Measurements from ENCODE around the gene TMC6.
"Not testable (repeated sequence)": the region's sequence is repeated elsewhere in the genome, so short reads cannot be mapped to it uniquely, and the experiment has no call there.

TMC6 gene

DNA sequence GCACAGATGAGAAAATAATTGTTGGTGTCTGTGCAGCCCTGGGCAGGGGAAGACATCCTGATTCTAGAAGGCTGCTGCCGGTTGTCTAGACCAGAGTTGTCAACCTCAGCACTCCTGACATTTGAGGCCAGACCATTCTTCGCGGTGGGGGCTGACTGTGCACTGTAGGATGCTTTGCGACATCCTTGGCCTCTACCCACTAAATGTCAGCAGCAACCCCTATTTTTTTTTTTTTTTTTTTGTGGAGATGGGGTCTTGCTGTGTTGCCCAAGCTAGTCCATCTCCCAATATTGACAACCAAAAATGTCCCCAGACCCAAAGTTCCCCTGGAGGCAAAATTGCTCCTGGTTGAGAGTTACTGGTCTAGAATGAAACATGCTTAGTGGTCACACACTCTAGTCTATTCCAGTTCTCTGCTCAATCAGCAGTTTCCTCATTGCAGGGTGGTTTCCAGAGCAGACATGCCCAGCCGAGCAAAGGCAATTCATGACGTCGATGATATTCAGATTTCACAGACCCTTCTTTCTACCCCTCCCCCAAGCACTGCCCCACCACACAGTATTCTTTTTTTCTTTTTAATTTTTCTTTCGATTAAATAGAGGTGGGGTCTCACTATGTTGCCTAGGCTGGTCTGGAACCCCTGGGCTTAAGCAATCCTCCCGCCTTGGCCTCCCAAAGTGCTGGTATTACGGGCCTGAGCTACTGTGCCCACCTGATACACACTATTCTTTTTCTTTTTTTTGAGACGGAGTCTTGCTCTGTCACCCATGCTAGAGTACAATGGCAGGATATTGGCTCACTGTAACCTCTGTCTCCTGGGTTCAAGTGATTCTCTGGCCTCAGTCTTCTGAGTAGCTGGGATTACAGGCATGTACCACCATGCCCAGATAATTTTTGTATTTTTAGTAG, 26.6 kb upstream of the TMC6 start:
- peak; percentile 37 for DNase-seq

DNA sequence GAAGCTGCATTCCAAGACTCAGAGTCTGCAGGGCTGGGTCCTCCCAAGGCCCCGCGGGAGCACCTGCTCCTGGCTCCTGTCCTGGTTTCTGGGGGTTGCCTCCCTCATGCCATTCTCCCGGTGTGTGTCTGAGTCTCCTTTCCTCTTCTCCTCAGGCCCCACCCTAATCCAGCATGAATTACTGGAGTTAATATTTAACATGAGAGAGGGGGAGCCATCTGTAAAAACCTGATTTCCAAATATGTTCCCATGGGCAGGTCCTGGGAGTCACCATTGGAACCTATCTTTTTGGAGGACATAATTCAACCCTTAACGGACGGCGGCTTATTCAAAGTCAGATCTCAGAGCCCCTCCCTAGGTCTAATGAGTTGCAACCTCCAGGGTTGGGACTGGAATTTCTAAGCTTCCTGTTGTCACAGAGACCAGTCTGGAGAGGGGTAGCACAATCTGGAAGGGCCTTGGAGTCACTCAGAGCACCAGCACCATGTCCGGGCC, 23.0 kb upstream of the TMC6 start:
- DNase-seq, result no peak

DNA sequence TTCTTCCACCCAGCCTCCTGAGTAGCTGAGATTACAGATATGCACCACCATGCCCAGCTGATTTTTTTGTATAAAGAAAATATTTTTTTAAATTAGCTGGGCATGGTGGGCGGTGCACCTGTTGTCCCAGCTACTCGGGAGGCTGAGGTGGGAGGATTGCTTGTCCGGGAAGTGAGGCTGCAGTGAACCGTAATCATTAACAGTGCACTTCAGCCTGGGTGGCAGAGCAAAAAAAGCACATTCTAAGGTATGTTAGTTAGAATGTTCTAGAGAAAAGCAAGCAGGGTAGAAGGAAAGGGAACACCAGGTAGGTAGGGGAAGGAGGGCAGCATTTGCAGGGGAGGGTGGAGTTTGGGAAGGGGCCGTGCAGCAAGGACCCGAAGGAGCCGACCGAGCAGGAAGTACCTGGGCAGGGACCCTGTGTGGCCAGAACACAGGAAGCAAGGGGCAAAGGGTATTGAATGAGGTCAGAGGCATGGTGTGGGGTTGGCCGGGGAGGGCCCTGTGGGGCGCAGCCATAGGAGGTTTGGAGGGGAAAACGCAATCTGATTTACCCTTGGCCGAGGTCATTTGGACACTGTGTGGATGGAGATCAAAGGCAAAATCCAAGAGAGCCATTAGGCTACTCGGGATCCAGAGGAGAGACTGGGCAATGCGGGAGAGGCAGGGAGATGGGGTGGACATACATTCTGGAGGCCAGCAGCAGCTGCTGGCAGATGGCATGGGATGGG, 19.9 kb upstream of the TMC6 start:
- DNase-seq, result no peak

DNA sequence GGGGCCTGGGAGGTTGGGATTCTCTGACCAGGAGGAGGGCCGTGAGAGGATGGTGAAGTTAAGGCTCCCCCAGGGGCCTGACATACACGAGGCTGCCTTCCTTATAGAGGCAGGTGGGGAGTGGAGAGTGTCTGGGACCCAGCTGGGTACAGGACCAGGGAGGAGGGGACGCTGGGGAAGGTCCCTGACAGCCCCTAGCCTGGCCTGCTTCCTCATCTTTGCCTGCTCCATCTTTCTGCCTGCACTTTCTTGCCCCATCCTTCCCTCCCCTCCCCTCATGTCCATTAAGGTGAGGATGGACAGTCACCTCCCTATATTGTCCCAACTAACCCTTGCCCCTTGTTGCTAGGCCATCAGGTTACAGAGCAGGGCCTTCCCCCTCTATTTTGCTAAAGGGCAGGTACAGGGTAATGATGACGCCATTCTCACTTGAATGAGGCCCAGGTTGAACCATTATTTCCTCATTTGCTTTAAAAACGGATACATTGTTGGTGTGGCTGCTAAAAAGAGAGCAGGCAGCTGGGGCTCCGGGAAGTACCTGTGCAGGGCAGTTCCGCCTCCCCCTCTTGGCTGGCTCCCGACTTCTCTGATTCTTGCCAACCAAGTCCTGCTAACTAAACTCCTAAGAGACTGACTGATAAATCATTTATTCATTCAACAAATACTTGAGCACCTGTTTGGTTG, 18.9 kb upstream of the TMC6 start:
- no peak for DNase-seq

DNA sequence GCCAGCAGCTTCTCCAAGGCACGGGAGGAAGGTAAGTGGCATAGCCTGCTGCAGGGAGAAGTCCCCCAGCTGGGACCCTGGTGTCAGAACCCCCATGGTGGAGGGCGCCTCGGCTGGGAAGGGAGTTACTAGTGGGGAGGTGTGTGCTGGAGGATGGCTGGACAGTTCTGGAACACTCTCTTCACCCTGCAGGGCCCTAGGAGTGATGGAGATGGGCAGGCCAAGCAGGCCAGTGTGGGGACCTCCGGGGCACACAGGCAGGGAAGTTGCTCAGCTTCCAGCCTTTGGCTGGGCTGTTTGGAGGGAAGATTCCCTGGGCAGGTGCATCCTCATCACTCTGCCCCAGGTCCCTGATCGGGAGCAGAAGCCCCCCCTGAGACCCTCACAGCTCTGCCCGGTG, 18.3 kb upstream of the TMC6 start:
- DNase-seq, result no peak

DNA sequence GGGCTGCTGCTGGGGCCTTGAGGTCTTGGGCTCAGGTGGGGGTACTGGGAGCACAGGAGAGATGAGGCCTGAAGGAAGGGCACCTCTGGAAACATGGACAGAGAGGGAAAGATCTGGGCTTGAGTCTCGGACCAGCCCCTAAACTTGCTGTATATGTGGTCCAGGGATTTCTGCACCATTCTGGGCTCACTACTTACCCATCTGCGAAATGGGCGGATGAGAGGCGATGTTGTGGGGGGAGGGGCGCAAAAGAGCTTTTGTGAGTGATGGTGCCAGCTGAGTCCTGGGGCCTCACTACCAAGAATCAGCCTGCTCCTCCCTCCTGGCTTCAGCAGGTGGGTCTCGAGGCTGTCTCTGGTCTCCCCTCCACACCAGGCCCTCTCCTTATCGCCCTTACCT, 17.9 kb upstream of the TMC6 start:
- no peak for DNase-seq

DNA sequence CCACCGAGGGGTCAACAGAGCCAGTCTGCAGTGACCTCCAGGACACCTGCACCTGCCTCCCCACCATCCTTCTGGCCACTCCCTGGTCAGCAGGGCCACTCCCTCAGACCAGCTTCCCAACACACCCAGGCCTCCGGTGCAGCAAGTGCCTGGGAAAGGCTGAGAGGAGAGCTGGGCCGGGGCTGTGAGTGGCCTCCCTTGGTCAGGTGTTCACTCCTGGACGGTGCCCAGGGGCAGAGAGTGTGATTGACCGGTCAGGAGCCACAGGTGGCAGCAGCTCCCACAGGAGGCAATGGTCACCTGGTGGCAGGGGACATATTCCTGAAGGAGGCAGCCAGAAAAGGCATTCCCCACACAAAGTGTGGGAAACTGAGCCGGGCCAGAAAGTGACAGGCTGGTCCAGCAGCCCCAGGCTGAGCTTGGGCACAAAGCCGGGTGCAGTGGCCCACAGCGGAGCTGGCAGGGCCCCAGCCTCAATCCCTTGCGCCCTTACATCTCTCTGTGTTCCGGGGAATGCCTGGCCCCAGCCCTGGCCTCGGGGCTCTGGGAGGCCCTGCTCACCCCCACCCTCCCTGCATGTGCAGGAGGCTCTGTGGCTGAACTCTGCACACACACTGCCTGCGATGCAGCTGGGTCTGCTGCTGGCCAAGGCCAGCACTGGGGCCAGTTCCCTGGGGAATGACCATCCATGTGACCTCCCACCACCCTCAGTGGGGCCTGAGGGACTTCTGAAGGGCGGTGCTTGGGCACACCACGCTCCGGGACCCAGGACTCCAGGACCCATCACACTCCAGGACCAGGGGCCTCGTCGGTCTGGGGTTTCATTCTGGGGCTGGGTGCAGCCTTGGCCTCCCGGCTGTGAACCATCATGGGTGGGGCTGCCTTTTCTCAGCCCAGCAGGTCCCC, 16.4 kb upstream of the TMC6 start:
- no peak for DNase-seq

DNA sequence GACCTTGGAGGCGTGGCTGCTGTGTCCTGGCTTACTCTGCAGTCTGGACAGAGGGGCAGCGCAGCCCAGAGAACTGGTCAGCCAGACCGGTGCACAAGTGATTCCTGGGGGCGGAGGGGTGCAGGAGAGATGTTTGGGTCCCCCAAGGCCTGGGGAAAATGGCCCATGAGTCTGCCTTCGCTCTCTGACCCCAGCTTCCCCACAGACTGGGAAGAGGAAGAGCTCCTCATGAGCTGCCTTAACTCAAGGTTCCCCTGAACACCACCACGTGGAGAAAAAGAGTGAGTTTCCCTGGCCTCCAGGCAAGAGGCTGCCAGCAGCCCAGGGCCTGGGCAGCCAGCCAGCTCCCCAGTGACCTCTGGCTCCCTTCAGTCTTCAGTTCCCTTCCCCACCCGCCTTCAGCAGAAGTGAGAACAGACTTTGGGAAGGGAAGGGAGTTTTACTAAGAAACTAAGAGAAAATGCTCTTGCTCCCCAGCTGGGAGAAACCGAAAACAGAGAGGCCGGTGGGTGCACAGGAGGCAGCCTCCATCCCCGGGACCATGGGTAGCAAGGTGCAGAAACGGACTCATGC, 15.7 kb upstream of the TMC6 start:
- DNase-seq, result peak; percentile 78

DNA sequence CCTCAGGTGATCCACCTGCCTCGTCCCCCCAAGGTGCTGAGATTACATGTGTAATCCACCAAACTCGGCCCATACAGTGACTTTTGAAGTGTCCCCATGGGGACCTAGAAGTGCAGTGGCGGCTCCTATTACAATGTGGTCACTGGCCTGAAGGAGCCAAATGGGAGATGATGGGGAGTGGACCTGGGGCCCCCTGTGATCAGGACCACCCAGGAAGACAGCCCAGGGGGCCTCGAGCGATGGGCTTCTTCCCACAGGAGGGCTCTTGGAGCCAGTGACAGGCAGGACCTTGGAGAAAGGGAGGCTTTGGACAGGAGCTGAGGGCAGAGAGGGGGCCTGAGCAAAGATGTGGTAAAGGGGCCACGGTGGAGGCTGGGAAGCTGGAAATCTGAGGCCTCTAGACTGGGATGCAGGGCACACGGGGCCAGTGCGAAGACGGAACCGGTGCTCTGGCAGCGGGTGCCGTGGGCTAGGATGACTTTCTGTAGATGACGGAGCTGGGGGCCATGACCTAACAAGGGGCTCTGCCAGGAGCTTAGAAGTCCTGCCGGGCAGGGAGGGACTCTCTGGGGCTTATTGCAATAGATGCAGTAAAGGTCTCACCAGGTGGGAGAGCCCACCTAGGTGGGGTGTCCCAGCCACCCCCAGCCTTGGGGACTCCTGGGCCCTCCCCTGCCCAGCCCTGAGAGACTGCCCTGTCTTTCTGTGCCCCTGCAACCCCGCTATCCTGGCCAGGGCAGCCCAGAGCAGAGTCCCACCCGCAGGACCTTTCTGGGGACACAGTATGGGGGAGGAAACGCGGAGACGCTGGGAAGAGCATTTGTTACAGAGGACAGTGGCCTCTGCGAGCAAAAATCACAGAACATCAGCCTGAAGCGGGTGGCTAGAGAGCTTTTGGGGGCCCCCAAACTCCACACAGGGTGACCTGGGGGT, 14.9 kb upstream of the TMC6 start:
- DNase-seq, result no peak

DNA sequence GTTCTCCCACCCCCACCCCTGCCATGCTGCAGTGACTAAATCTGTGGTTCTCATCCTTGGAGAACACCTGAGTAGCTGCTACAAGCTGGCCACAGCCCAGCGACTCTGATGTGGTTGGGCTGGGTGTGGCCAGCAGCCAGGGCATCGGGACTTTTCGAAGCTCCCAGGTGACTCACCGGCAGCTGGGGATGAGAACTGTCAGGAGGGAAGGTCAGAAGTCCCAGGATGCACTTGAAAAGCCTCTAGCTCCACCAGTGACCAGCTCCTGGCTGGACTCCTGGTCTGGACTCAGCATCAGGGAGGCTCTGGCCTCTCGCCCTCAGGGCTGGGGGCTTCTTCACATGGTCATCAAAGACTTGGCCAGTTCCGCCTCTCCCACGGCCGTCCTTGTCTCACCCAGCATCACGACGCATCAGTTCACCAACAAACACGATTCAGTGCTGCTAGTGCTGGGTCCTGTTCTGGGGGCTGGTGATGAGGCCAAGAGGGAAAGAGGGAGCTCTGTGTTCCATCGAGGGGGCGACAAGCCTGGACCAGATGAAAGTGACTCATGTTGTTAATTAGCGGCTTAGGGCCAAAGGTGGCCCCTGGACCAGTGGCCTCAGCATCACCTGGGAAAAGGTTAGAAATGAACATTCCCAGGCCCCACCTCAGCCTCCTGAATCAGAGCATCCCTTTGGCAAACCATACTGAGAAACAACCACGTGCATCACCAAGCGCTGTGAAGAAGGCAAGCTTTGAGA, 13.7 kb upstream of the TMC6 start:
- DNase-seq, result no peak

DNA sequence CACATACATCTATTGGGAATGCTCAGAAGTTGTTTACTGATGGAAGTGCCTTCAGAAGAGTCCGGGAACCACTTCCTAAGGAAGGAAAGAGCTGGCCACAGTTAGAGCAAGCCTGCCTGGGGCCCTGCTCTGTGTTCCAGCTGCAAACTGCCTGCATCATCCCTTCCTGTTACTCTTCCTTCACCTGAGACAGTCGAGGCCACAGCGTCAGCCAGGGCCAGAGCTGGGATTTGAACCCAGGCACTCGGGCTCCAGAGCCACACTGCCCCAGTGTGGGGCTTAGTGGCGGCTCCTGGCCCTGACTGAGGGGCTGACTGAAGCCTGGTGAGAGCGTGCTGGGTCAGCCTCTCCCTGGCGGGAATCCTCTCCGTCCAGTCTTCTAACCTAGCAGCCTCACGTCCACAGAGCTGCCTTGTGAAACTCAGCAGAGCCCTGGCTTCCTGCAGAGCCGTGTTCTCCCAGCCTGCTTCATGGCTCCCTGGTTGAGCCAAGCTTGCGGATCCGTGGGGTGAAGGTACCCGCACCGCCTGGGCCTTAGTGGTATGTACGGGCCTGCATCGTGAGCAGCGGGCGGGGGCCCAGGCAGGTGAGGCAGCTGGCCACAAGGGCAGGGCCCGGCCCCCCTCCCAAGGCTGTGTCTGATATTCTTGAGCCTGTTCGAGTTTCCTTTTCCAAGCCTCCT, 13.0 kb upstream of the TMC6 start:
- DNase-seq, result no peak

DNA sequence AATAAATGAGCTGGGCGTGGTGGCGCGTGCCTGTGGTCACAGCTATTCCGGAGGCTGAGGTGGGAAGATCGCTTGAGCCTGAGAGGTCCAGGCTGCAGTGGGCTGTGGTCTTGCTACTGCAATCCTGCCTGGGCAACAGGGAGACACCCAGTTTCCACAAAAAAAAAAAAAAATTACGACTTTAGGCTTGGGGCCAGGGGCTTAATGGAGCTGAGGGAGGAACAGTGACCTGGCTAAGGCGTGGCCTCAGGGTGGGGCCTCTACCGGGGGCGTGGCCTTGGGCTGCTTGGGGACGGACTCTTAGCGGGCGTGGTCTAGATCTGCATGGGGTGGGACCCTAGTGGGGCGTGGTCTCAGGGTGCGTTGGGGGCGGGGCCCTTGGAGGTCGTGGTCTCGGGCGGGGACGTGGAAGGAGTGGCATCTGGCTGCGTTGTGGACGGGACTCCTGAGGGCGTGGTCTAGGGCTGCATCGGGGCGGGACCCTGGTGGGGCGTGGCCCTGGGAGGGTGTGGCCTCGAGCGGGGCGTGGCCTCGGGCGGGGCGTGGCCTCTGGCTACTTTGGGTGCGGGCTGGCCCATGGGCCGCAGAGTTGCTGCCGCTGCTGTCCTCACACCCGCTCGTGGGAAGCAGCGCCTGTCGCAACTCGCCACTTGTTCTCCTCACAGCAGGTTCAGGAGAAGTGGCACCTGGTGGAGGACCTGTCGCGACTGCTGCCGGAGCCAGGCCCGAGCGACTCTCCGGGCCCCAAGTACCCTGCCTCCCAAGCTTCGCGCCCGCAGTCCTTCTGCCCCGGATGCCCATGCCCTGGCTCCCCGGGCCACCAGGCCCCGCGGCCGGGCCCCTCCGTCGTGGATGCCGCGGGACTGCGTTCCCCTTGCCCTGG, 11.9 kb upstream of the TMC6 start:
- peak; percentile 99 for DNase-seq

DNA sequence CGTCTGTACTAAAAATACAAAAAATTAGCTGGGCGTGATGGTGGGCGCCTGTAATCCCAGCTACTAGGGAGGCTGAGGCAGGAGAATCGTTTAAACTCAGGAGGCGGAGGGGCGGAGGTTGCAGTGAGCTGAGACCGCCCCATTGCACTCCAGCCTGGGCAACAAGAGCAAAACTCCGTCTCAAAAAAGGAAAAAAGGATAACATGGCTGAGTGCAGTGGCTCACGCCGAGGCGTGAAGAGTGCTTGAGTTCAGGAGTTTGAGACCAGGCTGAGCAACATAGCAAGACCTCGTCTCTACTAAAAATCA, 11.3 kb upstream of the TMC6 start:
- not testable (repeated sequence) for DNase-seq

DNA sequence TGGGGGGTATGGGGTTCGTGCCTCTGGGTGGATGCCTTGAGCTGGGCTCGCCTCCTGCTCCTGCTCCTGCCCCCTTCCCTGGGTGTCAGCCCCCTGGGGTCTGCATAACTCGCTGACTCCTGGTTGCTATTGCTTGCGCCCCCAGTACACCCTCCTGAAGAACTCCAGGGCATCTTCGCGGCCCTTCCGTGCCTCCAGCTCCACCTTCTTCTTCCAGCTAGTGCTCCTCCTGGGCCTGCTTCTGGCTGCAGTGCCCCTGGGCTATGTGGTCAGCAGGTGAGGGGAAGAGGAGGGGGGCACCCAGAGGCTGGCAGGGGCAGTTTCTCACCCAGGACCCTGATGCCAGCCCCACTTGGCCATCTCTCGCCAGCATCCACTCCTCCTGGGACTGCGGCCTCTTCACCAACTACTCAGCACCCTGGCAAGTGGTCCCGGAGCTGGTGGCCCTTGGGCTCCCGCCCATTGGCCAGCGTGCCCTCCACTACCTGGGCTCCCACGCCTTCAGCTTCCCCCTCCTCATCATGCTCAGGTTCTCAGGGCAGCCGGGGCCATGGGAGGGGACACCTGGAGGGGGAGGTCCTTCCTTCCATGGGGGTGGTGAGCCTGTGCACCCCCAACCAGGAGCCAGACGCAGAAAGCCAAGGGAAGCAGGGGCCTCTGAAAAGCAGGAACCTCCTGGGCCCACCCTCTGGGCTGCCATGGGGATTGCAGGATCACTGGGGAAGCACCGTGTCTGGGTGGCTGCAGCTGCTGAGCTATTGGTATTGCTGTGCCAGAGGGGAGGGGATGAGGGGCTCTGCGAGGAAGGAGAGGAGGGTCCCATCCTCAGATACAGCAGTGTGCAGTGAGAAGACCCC, 9.9 kb upstream of the TMC6 start:
- DNase-seq, result no peak

DNA sequence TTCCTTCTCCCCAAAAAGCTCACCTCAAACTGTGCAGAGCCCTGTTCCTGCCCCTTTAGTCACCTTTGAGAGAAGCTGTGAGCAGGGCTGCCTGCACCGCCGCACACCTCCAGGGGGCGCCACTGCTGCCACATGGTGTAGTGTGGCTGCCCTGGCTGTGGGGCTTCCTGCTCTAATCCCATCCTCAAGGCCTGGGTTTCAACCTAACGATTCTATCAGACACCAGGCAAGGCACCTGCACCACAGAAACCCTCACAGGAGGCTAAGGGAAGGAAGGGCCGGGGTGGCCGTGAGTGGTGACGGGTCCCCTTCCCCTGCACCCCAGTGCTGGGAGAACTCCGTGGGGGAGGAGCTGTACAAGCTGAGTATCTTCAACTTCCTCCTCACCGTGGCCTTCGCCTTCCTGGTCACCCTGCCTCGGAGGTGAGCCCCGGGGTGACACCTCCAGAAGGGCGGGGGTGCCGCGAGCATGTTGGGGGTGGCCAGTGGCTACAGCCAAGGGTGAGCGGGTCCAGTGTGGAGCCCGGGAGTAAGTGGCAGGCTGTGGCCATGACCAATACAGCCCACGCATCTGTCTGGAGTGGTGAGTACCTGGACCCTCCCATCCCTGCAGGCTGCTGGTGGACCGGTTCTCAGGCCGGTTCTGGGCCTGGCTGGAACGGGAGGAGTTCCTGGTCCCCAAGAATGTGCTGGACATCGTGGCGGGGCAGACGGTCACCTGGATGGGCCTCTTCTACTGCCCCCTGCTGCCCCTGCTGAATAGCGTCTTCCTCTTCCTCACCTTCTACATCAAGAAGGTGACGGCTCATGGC, 9.0 kb upstream of the TMC6 start:
- no peak for DNase-seq

DNA sequence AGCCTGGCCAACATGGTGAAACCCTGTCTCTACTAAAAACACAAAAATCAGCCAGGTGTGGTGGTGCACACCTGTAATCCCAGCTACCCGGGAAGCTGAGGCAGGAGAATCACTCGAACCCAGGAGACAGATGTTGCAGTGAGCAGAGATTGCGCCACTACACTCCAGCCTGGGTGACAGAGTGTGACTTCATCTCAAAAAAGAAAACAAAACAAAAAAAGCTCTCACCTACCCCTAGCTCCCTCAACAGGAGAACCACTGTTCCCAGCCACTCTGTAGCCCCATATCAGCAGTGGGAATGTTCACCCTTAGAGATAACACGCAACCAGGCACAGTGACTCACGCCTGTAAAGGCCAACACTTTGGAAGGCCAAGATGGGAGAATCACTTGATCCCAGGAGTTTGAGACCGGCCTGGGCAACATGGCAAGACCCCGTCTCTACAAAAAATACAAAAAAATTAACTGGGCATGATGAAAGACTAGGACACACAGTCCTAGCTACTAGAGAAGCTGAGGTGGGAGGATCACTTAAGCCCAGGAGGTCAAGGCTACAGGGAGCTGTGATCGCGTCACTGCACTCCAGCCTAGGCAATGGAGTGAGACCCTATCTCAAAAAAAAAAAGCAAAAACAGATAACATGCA, 7.4 kb upstream of the TMC6 start:
- DNase-seq, result no peak

Measured in GDM1 (cell line).